Omental fat pad (tissue), 4 donors: ENCODE data around the gene C1orf35. TPM values are rescaled to one million over a fixed set of nuclear protein-coding genes. Genes with fewer than 3 reads are reported as not detected.

ENCODE experiments used
- ATAC-seq: fragments of 150-250 bp; one replicate; pipeline ENCODE4 v1.9.1; 2016; ENCODE audit warnings: mild to moderate bottlenecking, moderate library complexity; ENCODE audit not compliant: low FRiP score
- DNase-seq: peaks from one replicate; pipeline ENCODE4 v3.0.0-alpha.2; 2019; ENCODE audit warnings: low spot score
- total RNA-seq, 4 donors: library from RNA; depleted of rRNA; stranded (reverse); fragments of >200 nt; gene quantifications; one replicate each; pipeline ENCODE4 v1.1.0, GENCODE V29; 2016
- TF ChIP-seq, protein P1 (sequence below), 3 donors: fragments of 450-650 bp; IDR thresholded peaks; one replicate each; pipeline ENCODE4 v1.5.1; 2016 to 2017; ENCODE audit warnings: antibody characterized with exemption in 3 of 3, mild to moderate bottlenecking in 3 of 3, moderate library complexity in 2 of 3

C1orf35 gene
- total RNA-seq, 4 donors from 2014 or later: 5.1 to 17.2 (median 8.8) TPM

DNA sequence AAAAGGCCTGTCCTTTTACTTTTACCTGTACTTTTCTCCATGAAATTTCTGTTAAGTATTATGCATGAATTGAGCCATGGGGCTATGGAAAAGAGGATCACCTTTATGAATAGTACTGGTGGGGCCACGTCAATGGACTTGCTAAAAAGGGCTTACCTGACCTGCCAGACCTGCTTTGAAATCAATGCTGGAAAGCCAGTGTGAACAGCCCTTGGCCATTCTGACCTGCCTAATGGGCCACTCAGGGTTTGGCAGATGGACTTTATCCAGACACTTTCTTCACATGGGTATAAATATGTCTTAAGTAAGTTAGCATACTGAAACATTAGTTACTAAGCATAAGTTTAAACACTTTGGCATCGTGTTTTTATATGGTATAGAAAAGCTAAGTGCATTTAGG, 28.6 kb upstream of the C1orf35 start:
- DNase-seq (no peak), ATAC-seq (no peak)
- TF ChIP-seq, protein P1, sequence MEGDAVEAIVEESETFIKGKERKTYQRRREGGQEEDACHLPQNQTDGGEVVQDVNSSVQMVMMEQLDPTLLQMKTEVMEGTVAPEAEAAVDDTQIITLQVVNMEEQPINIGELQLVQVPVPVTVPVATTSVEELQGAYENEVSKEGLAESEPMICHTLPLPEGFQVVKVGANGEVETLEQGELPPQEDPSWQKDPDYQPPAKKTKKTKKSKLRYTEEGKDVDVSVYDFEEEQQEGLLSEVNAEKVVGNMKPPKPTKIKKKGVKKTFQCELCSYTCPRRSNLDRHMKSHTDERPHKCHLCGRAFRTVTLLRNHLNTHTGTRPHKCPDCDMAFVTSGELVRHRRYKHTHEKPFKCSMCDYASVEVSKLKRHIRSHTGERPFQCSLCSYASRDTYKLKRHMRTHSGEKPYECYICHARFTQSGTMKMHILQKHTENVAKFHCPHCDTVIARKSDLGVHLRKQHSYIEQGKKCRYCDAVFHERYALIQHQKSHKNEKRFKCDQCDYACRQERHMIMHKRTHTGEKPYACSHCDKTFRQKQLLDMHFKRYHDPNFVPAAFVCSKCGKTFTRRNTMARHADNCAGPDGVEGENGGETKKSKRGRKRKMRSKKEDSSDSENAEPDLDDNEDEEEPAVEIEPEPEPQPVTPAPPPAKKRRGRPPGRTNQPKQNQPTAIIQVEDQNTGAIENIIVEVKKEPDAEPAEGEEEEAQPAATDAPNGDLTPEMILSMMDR (IDR thresholded peaks at IDR 0.05): no peak

DNA sequence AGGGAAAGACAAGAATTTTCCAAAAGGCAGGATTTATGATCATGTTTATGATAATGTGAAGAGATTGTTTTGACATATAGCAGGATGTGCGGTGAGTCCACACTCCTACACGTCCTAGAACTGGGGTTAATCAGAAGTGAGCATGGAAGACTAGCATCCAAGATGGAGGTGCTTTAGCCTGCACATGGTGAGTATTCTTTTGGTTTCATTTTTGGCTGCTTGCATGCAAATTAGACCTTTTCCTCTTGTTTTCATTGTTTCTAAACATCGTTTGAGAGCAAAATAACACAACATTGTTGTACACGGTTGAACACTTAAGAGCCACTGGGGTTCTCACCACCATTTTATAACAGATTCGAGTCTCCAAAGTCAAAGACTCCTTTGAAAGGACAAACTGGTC, 22.1 kb upstream of the C1orf35 start:
- DNase-seq: no peak
- TF ChIP-seq, protein P1 (IDR thresholded peaks at IDR 0.05): no peak
- no peak for ATAC-seq

DNA sequence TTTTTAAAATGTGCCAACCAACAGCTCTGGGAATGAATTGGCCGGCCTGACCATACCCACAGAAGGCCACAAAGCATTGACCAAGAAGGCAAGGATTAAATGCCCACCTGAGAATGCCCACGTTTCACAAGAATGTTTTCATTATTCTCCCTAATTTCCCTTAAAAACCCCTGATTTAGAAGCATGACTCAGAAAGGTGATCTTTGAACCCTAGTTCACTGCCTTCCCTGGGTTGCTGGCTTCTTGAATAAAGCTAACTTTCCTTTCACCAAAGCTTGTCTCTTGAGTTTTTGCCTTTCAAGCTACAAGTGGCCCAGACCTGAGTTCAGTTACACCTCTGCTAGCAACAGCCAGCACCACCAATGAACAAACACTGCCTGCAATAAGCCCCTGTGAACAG, 20.4 kb upstream of the C1orf35 start:
- DNase-seq (no peak), ATAC-seq (no peak)
- TF ChIP-seq, protein P1 (IDR thresholded peaks at IDR 0.05): no peak

DNA sequence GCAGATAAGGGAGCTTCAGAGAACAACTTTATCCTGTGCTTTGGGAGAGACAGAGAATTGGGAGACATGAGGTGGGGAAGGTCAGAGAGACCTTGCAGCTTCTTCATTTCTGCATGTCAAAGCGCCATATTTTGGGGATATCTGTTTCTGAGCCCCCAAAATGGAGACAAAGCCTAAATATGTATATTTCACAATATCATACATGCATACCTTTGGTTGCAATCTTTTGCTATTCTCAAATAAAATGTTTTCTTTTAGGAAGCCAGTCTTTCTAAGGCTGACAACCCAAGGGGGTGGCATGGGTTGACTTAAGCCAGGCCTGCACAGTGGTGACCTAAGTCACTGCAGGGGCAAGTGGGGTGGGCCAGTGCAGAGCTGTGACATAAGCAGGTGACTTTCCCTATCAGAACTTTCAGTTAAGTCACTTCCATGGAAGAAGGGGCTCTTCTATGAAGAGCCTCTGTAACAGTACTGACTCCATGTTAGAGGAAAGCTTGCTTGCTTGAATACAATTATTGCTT, 19.9 kb upstream of the C1orf35 start:
- DNase-seq (no peak), ATAC-seq (no peak)
- TF ChIP-seq, protein P1 (IDR thresholded peaks at IDR 0.05): no peak

DNA sequence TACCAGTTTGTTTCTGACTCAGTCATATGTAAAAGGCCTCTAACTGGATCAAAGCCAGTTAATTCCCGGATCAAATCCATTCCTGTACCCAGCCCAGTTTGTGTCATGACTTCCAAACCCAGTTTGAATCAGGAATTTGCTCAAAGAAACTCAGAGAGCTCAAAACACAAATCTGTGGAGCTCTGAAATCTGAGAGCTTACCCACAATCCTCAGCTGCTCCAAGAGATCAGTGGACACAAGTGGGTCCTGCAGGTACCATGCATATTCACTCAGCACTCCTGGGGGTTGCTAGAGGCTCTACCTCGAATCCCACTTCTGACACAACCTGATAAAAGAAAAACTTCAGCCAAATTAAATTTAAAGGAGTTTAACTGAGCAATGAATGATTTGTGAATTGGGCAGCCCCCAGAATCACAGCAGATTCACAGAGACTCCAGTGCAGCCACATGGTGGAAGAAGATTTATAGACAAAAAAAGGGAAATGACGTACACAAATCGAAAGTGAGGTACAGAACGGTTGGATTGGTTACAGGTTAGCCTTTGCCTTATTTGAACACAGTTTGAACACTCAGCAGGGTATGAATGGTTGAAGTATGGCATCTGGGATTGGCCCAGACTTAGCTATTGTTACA, 17.8 kb upstream of the C1orf35 start:
- TF ChIP-seq, protein P1 (IDR thresholded peaks at IDR 0.05): no peak
- ATAC-seq (no peak), DNase-seq (no peak)

DNA sequence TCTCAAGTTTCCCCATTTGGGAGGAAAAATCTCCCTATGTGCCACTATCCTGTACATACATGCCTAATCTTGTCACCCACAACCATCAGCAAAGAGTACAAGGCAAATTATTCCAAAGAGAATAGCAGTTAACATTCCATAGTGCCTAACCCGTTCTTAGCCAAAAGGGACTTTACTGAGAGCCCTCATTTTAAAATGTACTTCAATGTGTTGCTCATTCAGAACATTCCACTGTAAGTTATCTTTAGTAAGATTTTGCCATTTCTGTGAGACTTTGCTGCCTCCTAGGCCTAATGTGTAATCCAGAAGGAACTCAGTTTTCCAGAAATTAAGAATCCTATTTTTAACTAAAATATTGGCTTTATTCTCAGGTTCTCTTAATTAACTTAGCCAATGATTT, 17.2 kb upstream of the C1orf35 start:
- DNase-seq (no peak), ATAC-seq (no peak)
- TF ChIP-seq, protein P1 (IDR thresholded peaks at IDR 0.05): no peak

DNA sequence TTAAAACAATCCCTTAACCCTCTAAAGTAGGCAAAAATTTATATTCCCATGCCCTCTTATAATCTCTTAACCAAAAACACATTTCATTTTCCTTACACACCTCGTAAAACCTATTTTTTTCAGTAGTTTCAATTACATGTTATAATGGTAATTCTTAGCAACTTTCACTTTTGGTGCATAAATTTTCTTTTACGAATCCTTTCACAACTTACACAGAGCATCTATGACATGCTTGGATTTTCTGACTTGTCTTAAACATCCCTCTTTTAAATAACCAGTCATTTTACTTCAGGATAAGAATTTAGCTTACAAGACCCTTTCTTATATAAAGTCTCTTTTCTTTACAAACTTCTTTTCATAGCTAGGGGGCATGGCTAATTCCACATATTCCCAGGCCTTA, 14.9 kb upstream of the C1orf35 start:
- no peak for ATAC-seq
- no peak for DNase-seq
- TF ChIP-seq, protein P1 (IDR thresholded peaks at IDR 0.05): no peak
